Testis (tissue), 3 donors: ENCODE measurements around the gene FAM110A. TPM values are rescaled to one million over a fixed set of nuclear protein-coding genes. Genes with fewer than 3 reads are reported as not detected.

Experiments used
- DNase-seq: peaks from one replicate; pipeline ENCODE4 v3.0.0-alpha.2; 2019
- H3K27ac ChIP-seq, 2 donors: fragments of 200-600 bp; sonication (generic); one replicate each; pipeline ENCODE4 v1.5.1; 2019
- H3K27me3 ChIP-seq: fragments of 200-600 bp; sonication (generic); one replicate; pipeline ENCODE4 v1.5.1; 2019
- H3K36me3 ChIP-seq: fragments of 200-600 bp; sonication (generic); one replicate; pipeline ENCODE4 v1.5.1; 2017; ENCODE audit warnings: low read depth; ENCODE audit errors: missing control alignments
- H3K4me1 ChIP-seq: fragments of 200-600 bp; sonication (generic); one replicate; pipeline ENCODE4 v1.5.1; 2019
- H3K4me3 ChIP-seq, 2 donors: fragments of 200-600 bp; sonication (generic); one replicate each; pipeline ENCODE4 v1.5.1; 2017 to 2019
- H3K9me3 ChIP-seq: fragments of 200-600 bp; sonication (generic); one replicate; pipeline ENCODE4 v1.5.1; 2017
- CTCF ChIP-seq, 3 experiments: fragments of 450-650 bp in 2 of 3; fragments of 200-600 bp in 1 of 3; sonication (generic) in 1 of 3; IDR thresholded peaks; one replicate each; pipeline ENCODE4 v1.5.1; 2016 to 2019; ENCODE audit warnings: antibody characterized with exemption in 3 of 3, mild to moderate bottlenecking in 2 of 3, moderate library complexity in 1 of 3
- POLR2A ChIP-seq: fragments of 450-650 bp; IDR thresholded peaks from one replicate; pipeline ENCODE4 v1.6.1; 2017; ENCODE audit warnings: antibody characterized with exemption, mild to moderate bottlenecking, moderate library complexity
- WGBS, 2 donors: methylation state at CpG; one replicate each; pipeline ENCODE4 v1.1.5; 2018; 5-methylcytosine and 5-hydroxymethylcytosine counted together
- intact Hi-C: fragments of 100-400 bp; cut with DNase I; formaldehyde crosslinking; loops from one replicate; pipeline ENCODE4 v1.15.1; 2023; ENCODE audit warnings: low total_unique reads
- polyA plus RNA-seq: library from polyadenylated mRNA; stranded (reverse); fragments of 350-450 nt; fragmentation: Illumina TruSeq; extraction: RNeasy Lipid Tissue Mini Kit (QIAGEN cat#74804); gene quantifications from one replicate; pipeline ENCODE4 v1.2.3, GENCODE V29; 2014; ENCODE audit warnings: low read depth, low replicate concordance; ENCODE audit not compliant: insufficient read depth
- total RNA-seq, 2 donors: library from RNA; depleted of rRNA; stranded (reverse); fragments of >200 nt; gene quantifications; one replicate each; pipeline ENCODE4 v1.2.3, GENCODE V29; 2016

FAM110A gene
- total and polyA plus RNA-seq, 3 donors from 2014 or later, result 5.1 to 7.7 (median 5.5) TPM

GRCh38 chr20:843912-844311, 10.4 kb downstream of the FAM110A start:
- H3K36me3 ChIP-seq, result no peaks in the 10 kb centered on the region
- 58 to 68% methylated on average over 9 of the region's 9 CpGs for WGBS, 2 donors
- no peak for DNase-seq
- no peak overlapping the region for H3K27ac ChIP-seq
- no peak overlapping the region for H3K4me3 ChIP-seq
- no peaks in the 10 kb centered on the region for H3K9me3 ChIP-seq
- intact Hi-C loops, result no loop called here
- H3K27me3 ChIP-seq, result no peaks in the 10 kb centered on the region
- no peak for TF ChIP-seq CTCF (IDR thresholded peaks at IDR 0.05)
- no peak for TF ChIP-seq POLR2A
- H3K4me1 ChIP-seq, result no peaks in the 10 kb centered on the region

DNA sequence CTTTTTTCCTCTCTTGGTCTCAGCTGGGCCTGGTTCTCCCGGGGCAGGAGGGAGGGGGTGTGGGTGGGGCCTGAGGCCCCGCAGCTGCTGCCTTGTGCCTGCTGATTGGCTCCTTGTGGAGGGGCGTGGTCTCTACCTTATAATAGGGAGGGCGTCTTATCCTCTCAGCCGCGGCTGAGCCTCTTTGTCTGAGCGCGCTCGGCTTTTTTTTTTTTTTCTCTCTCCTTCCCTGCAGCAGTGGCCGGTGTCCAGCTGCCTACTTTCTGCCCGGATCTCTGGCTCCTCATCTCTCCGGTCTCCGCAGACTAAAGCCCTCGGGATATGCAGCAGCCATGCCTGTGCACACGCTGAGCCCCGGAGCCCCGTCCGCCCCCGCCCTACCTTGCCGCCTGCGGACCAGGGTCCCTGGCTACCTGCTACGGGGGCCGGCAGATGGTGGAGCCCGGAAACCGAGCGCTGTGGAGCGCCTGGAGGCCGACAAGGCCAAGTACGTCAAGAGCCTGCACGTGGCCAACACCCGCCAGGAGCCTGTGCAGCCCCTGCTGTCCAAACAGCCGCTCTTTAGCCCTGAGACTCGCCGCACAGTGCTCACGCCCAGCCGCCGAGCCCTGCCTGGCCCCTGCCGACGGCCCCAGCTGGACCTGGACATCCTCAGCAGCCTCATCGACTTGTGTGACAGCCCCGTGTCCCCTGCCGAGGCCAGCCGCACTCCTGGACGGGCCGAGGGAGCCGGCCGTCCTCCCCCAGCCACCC, 11.1 kb downstream of the FAM110A start:
- H3K4me1 ChIP-seq, result no peaks in the 10 kb centered on the region
- H3K36me3 ChIP-seq, result no peaks in the 10 kb centered on the region
- intact Hi-C loops, result no loop called here
- DNase-seq, result peak; percentile 97
- no peak overlapping the region for H3K27ac ChIP-seq
- H3K27me3 ChIP-seq, result no peaks in the 10 kb centered on the region
- H3K9me3 ChIP-seq, result no peaks in the 10 kb centered on the region
- no peak for TF ChIP-seq CTCF (IDR thresholded peaks at IDR 0.05)
- no peak for TF ChIP-seq POLR2A
- peak overlapping the region; percentile 29 to 53 for H3K4me3 ChIP-seq
- WGBS, 2 donors, result 5 to 16% methylated on average over 23 to 47 of the region's 47 CpGs

GRCh38 chr20:845226-845868, 11.8 kb downstream of the FAM110A start:
- H3K9me3 ChIP-seq, result no peaks in the 10 kb centered on the region
- no peaks in the 10 kb centered on the region for H3K27me3 ChIP-seq
- no peaks in the 10 kb centered on the region for H3K4me1 ChIP-seq
- no peak for TF ChIP-seq POLR2A
- TF ChIP-seq CTCF (IDR thresholded peaks at IDR 0.05), result no peak
- H3K36me3 ChIP-seq, result no peaks in the 10 kb centered on the region
- peak overlapping the region; percentile 29 to 53 for H3K4me3 ChIP-seq
- WGBS, 2 donors, result 64 to 72% methylated on average over 6 to 50 of the region's 50 CpGs
- intact Hi-C loops, result no loop called here
- H3K27ac ChIP-seq, result no peak overlapping the region
- DNase-seq, result no peak

DNA sequence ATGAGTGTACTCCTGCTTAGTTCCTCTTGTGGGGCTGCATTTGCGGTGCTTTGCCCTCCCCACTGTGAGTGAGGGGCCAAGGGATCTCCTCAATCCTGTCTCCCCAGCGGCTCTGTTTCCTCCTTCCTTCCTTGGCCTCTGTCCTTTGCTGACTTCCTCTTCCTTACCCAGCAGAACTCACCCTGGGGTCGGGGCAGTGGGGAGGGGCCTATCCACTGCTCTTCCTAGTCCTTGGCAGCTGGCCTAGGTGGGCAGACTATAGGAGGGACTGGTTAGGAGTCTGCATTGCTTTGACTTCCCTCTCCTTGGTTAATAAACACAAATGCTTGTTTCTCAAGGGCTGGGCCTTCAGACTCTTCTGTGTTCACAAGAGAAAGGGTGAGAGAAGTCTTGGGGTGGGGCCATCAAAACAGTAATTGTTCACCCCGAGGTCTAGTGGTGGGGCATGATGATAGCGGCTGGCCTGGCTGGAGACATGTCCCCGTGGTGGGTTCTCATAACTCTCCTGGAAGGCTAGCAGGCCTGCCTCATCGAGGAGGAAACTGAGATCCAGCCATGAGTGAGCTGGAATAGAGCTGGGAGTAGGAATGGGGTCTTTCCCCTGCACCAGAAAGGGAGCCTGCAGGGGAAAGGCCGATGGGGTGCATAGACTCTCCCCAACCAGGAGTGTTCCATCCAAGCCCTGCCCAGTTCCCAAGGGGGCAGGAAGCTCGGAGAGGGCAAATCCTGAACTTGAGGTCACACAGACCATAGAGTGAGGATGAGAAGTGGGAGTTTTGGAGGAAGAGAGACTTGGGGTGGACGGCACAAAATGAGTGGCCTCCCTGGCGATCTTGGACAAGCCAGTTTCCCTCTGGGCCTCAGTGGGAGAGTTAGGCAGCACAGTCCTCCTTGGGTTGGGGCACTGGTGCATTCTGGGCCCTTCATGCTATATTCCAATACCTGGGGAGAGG, 12.7 kb downstream of the FAM110A start:
- Histone ChIP-seq H3K4me1 (no peaks in the 10 kb centered on the region), H3K36me3 (no peaks in the 10 kb centered on the region), H3K27me3 (no peaks in the 10 kb centered on the region), H3K9me3 (no peaks in the 10 kb centered on the region), H3K27ac (no peak overlapping the region), H3K4me3 (no peak overlapping the region)
- DNase-seq, result no peak
- intact Hi-C loops, result no loop called here
- 69 to 77% methylated on average over 10 to 11 of the region's 11 CpGs for WGBS, 2 donors
- TF ChIP-seq CTCF (IDR thresholded peaks at IDR 0.05) (no peak), POLR2A (no peak)
